HCT116 (cell line): ENCODE measurements around the gene ISL2.

Experiments used
- EGR1 ChIP-seq: IDR thresholded peaks from 2 replicates; pipeline ENCODE4 v1.6.1; 2012; ENCODE audit warnings: low read depth
- EZH2 ChIP-seq: fragments of 200-600 bp; sonication (generic); IDR thresholded peaks from 2 replicates; pipeline ENCODE4 v1.6.1; 2017; ENCODE audit warnings: antibody characterized with exemption, mixed run types
- EZH2phosphoT487 ChIP-seq: fragments of 200-600 bp; IDR thresholded peaks from 2 replicates; pipeline ENCODE4 v1.6.1; 2018; ENCODE audit warnings: antibody characterized with exemption, borderline replicate concordance
- POLR2A ChIP-seq: IDR thresholded peaks from 2 replicates; pipeline ENCODE4 v1.7.0; 2011; ENCODE audit warnings: borderline replicate concordance; ENCODE audit not compliant: insufficient read depth, insufficient read length; ENCODE audit errors: extremely low read depth
- POLR2AphosphoS5 ChIP-seq: IDR thresholded peaks from 2 replicates; pipeline ENCODE4 v1.6.1; 2011; ENCODE audit warnings: mild to moderate bottlenecking, low read depth, low read length, moderate library complexity
- SP1 ChIP-seq: IDR thresholded peaks from 2 replicates; pipeline ENCODE4 v1.6.1; 2012; ENCODE audit warnings: low read depth
- SRF ChIP-seq: IDR thresholded peaks from 2 replicates; pipeline ENCODE4 v1.6.1; 2012; ENCODE audit warnings: low read depth
- TCF7L2 ChIP-seq: IDR thresholded peaks from 2 replicates; pipeline ENCODE4 v1.7.0; 2011; ENCODE audit warnings: borderline replicate concordance, inconsistent platforms; ENCODE audit not compliant: insufficient read depth, insufficient read length; ENCODE audit errors: extremely low read depth
- TF ChIP-seq, protein P1 (sequence below), 3 experiments: fragments of 200-600 bp in 1 of 3; sonication (generic) in 1 of 3; IDR thresholded peaks in 2 of 3; conservative IDR thresholded peaks in 1 of 3; 2 replicates each; pipeline ENCODE4 v1.5.1; 2012 to 2017; ENCODE audit warnings: low read depth in 2 of 3, low read length in 2 of 3, antibody characterized with exemption in 1 of 3, borderline replicate concordance in 1 of 3, control low read depth in 1 of 3, mild to moderate bottlenecking in 1 of 3, mixed read lengths in 1 of 3, mixed run types in 1 of 3, moderate library complexity in 1 of 3; ENCODE audit not compliant: insufficient read depth in 1 of 3
- TF ChIP-seq, protein P2 (sequence below): IDR thresholded peaks from 2 replicates; pipeline ENCODE4 v1.6.1; 2012
- TF ChIP-seq, protein P3 (sequence below): IDR thresholded peaks from 2 replicates; pipeline ENCODE4 v1.6.1; 2012
- TF ChIP-seq, protein P4 (sequence below): IDR thresholded peaks from 2 replicates; pipeline ENCODE4 v1.6.1; 2011; ENCODE audit warnings: mild to moderate bottlenecking, low read length, moderate library complexity; ENCODE audit not compliant: insufficient replicate concordance; ENCODE audit errors: extremely low read depth

DNA sequence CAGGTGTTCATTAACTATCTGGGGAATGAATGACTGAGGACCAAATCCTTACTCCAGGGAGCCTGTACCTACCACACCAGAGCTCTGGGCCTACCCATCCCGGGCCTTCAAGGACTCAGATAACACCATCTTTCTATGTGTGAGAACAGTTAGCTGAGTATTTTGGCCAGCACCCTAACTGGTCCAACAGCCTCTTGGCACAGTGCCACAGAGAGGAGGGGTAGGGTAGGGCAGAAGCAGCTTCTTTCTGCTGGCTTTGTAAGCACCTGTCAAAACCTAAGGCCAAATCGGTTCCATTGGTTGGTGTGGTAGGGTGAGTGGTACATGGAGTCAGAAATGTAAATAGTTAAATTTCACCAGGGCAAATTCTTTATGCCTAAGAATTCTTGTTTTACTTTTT lies 26.7 kb downstream of the ISL2 start:
- TF ChIP-seq EZH2 = no peak
- TF ChIP-seq SP1 = no peak
- TF ChIP-seq, protein P1, sequence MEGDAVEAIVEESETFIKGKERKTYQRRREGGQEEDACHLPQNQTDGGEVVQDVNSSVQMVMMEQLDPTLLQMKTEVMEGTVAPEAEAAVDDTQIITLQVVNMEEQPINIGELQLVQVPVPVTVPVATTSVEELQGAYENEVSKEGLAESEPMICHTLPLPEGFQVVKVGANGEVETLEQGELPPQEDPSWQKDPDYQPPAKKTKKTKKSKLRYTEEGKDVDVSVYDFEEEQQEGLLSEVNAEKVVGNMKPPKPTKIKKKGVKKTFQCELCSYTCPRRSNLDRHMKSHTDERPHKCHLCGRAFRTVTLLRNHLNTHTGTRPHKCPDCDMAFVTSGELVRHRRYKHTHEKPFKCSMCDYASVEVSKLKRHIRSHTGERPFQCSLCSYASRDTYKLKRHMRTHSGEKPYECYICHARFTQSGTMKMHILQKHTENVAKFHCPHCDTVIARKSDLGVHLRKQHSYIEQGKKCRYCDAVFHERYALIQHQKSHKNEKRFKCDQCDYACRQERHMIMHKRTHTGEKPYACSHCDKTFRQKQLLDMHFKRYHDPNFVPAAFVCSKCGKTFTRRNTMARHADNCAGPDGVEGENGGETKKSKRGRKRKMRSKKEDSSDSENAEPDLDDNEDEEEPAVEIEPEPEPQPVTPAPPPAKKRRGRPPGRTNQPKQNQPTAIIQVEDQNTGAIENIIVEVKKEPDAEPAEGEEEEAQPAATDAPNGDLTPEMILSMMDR (IDR thresholded peaks at IDR 0.05 in 2 of 3, conservative IDR thresholded peaks at IDR 0.05 in 1 of 3; ENCODE audit: borderline replicate concordance in 1 of 3, insufficient read depth in 1 of 3, low read depth in 2 of 3, low read length in 2 of 3) = no peak
- TF ChIP-seq TCF7L2 = no peak
- no peak for TF ChIP-seq POLR2A
- TF ChIP-seq EZH2phosphoT487 = no peak
- no peak for TF ChIP-seq EGR1
- TF ChIP-seq, protein P2, sequence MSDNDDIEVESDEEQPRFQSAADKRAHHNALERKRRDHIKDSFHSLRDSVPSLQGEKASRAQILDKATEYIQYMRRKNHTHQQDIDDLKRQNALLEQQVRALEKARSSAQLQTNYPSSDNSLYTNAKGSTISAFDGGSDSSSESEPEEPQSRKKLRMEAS = no peak
- no peak for TF ChIP-seq POLR2AphosphoS5
- TF ChIP-seq, protein P3, sequence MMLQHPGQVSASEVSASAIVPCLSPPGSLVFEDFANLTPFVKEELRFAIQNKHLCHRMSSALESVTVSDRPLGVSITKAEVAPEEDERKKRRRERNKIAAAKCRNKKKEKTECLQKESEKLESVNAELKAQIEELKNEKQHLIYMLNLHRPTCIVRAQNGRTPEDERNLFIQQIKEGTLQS = no peak
- TF ChIP-seq SRF = no peak
- TF ChIP-seq, protein P4, sequence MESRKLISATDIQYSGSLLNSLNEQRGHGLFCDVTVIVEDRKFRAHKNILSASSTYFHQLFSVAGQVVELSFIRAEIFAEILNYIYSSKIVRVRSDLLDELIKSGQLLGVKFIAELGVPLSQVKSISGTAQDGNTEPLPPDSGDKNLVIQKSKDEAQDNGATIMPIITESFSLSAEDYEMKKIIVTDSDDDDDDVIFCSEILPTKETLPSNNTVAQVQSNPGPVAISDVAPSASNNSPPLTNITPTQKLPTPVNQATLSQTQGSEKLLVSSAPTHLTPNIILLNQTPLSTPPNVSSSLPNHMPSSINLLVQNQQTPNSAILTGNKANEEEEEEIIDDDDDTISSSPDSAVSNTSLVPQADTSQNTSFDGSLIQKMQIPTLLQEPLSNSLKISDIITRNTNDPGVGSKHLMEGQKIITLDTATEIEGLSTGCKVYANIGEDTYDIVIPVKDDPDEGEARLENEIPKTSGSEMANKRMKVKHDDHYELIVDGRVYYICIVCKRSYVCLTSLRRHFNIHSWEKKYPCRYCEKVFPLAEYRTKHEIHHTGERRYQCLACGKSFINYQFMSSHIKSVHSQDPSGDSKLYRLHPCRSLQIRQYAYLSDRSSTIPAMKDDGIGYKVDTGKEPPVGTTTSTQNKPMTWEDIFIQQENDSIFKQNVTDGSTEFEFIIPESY = no peak
